Tracheal epithelial cell (primary cell): ENCODE data around the gene TRMT1L. TPM values are rescaled to one million over a fixed set of nuclear protein-coding genes. Genes with fewer than 3 reads are reported as not detected.

Experiments used
- total RNA-seq: library from RNA; depleted of rRNA; stranded (reverse); fragments of >200 nt; gene quantifications from 2 replicates; pipeline ENCODE4 v1.2.1, GENCODE V29; 2014

TRMT1L gene
- total RNA-seq = 14.5 and 28.8 TPM in 2 replicates

GRCh38 chr1:185156854-185157598, at the start of gene TRMT1L, which contains the start of gene SWT1:
Gene TRMT1L (minus strand): TSS chr1:185156953. CDS start chr1:185156712, 241 bp downstream.
Gene SWT1 (plus strand): TSS chr1:185157167. CDS start chr1:185160842, 3,675 bp downstream.

Other genes with a start within 250 kb of the TRMT1L start
- gene NIBAN1, start 182.4 kb downstream of the TRMT1L start, total RNA-seq = 41.2 and 87.8 TPM in 2 replicates
- gene RNF2, start 111.4 kb downstream of the TRMT1L start, total RNA-seq = 18.8 and 22.9 TPM in 2 replicates
- 3.0 and 3.4 TPM in 2 replicates for gene SWT1, start 214 bp upstream of the TRMT1L start, total RNA-seq
- 63.5 and 79.0 TPM in 2 replicates for gene IVNS1ABP, start 160.3 kb upstream of the TRMT1L start, total RNA-seq